ENCODE data around the gene CABYR. TPM values are rescaled to one million over a fixed set of nuclear protein-coding genes. Genes with fewer than 3 reads are reported as not detected.

Gene CABYR
- total and polyA plus RNA-seq, 2 of the 8 experiments (the other 6 are each of a cell fraction or from before 2014, with no cell fraction given): 14.5 to 18.8 TPM

DNA sequence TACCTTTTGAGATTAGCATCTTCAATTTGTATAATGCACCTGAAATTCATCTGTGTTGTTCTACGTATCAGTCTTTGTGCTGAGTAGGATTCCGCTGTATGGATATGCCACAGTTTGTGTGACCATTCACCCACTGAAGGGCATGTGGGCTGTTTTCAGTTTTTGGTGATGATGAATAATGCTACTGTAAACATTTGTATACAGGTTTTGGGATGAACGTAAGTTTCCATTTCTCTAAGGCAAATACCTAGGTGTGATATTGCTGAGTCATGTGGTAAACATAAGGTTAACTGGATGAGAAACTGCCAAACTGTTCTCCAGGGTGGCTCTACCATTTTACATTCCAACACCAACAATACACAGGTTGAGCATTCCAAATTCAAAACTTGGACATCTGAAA, 35.1 kb downstream of the CABYR start:
- Histone ChIP-seq H2BK12ac (ENCODE audit: low read depth, low read length) (no peak overlapping the region), H3K4me3 (ENCODE audit: extremely low read depth in 1 of 4, insufficient read depth in 2 of 4, low read depth in 3 of 4, low read length in 4 of 4) (no peak overlapping the region), H2BK20ac (ENCODE audit: low read length) (no peak overlapping the region), H2BK15ac (ENCODE audit: low read length) (no peak overlapping the region), H4K20me1 (replicated peaks in 1 of 2; ENCODE audit: control insufficient read depth in 1 of 2, insufficient read depth in 2 of 2, low read length in 2 of 2) (peaks cover 2 to 3% of the 10 kb centered on the region in 2 experiments), H3K4me1 (replicated peaks in 1 of 4; ENCODE audit: control insufficient read depth in 3 of 4, insufficient read depth in 4 of 4, low read length in 3 of 4) (peaks cover 0 to 2% (median 0%) of the 10 kb centered on the region in 4 experiments; a peak in 1 of 7 replicates), H3K14ac (ENCODE audit: insufficient read length) (no peak overlapping the region), H4K91ac (replicated peaks; ENCODE audit: insufficient read length, low read length) (no peak overlapping the region), H3K9me3 (ENCODE audit: insufficient read depth in 2 of 2, low read depth in 1 of 2, low read length in 1 of 2) (no peaks in the 10 kb centered on the region), H3K18ac (ENCODE audit: extremely low read depth, low read length) (no peak overlapping the region), H3K23ac (ENCODE audit: insufficient read length) (no peak overlapping the region), H3K27ac (ENCODE audit: low read depth, low read length) (no peak overlapping the region), H3K4me2 (ENCODE audit: insufficient read depth in 1 of 2, low read depth in 2 of 2, low read length in 2 of 2) (no peak overlapping the region), H2AK5ac (ENCODE audit: low read depth, low read length) (no peak overlapping the region), H4K5ac (ENCODE audit: insufficient read length, low read depth, low read length) (no peak overlapping the region), H3K79me1 (ENCODE audit: low read depth, low read length) (no peaks in the 10 kb centered on the region; the same call in 1 of the 2 replicates), H2BK5ac (ENCODE audit: low read depth, low read length) (no peak overlapping the region), H3K27me3 (replicated peaks in 1 of 4; ENCODE audit: control insufficient read depth in 3 of 4, extremely low read depth in 1 of 4, insufficient read depth in 3 of 4, low read length in 3 of 4) (no peaks in the 10 kb centered on the region), H3K23me2 (ENCODE audit: low read depth, low read length) (no peaks in the 10 kb centered on the region), H4K8ac (ENCODE audit: extremely low read depth, insufficient read depth, low read length) (no peak overlapping the region), H3K36me3 (ENCODE audit: control insufficient read depth in 2 of 4, insufficient read depth in 4 of 4, low read length in 3 of 4) (peaks cover 0 to 21% (median 8%) of the 10 kb centered on the region in 4 experiments; a peak in 4 of 8 replicates), H2AFZ (ENCODE audit: low read length) (no peak overlapping the region), H3K56ac (replicated peaks; ENCODE audit: insufficient read length, low read depth, low read length) (no peak overlapping the region), H3K4ac (replicated peaks; ENCODE audit: insufficient read length, low read depth, low read length) (no peak overlapping the region), H3K79me2 (ENCODE audit: control insufficient read depth in 1 of 2, insufficient read depth in 2 of 2, low read length in 2 of 2) (no peaks in the 10 kb centered on the region), H3K9ac (replicated peaks in 1 of 4; ENCODE audit: extremely low read depth in 1 of 4, low read depth in 3 of 4, low read length in 3 of 4) (no peak overlapping the region), H2BK120ac (replicated peaks; ENCODE audit: low read depth, low read length) (no peak overlapping the region)
- no peak for DNase-seq (ENCODE audit: low read depth in 1 of 2, low spot score in 2 of 2)
- FAIRE-seq: no peak
- WGBS, 2 experiments (ENCODE audit: extremely low coverage in 1 of 2, insufficient coverage in 1 of 2, insufficient read length in 1 of 2, insufficient replicate concordance in 2 of 2, low coverage in 1 of 2, low lambda C conversion rate in 2 of 2, missing lambda C conversion rate in 1 of 2): 85% methylated on average over 3 of the region's 3 CpGs; no CpG with 5 or more reads in 1 of the 2 experiments
- CTCF ChIA-PET (ENCODE audit: partially characterized antibody): interaction anchor here (0.6 to 1.0 kb wide), 2 partner anchors 45 to 240 kb away, joined by 3 to 4 read pairs; no protein-coding TSS in a partner anchor
- POLR2A ChIA-PET (ENCODE audit: partially characterized antibody): no interaction called here
- TF ChIP-seq CBX5 (IDR thresholded peaks at IDR 0.05; ENCODE audit: low read depth, low read length): no peak
- no peak for TF ChIP-seq TEAD4 (IDR thresholded peaks at IDR 0.05; ENCODE audit: low read depth, low read length)
- TF ChIP-seq SRF (IDR thresholded peaks at IDR 0.05; ENCODE audit: low read depth, low read length): no peak
- no peak for TF ChIP-seq HDAC2 (IDR thresholded peaks at IDR 0.05; ENCODE audit: borderline replicate concordance in 1 of 2, low read depth in 2 of 2, low read length in 2 of 2)
- TF ChIP-seq, protein P1, sequence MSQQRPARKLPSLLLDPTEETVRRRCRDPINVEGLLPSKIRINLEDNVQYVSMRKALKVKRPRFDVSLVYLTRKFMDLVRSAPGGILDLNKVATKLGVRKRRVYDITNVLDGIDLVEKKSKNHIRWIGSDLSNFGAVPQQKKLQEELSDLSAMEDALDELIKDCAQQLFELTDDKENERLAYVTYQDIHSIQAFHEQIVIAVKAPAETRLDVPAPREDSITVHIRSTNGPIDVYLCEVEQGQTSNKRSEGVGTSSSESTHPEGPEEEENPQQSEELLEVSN (IDR thresholded peaks at IDR 0.05): no peak
- no peak for TF ChIP-seq GABPA (IDR thresholded peaks at IDR 0.05; ENCODE audit: borderline replicate concordance, insufficient read depth, low read length)

Data from H1 (cell line).